HG03520 (cell line): Measurements from ENCODE around the gene ATP2A1.
"Not testable (repeated sequence)": the region's sequence is repeated elsewhere in the genome, so short reads cannot be mapped to it uniquely, and the experiment has no call there.

ENCODE experiments used
- ATAC-seq: cut with Tn5 transposase; IDR thresholded peaks from one replicate; pipeline ENCODE4 v1.9.1; 2021; ENCODE audit warnings: mild to moderate bottlenecking, moderate library complexity; ENCODE audit not compliant: unreplicated experiment

The ATP2A1 gene

DNA sequence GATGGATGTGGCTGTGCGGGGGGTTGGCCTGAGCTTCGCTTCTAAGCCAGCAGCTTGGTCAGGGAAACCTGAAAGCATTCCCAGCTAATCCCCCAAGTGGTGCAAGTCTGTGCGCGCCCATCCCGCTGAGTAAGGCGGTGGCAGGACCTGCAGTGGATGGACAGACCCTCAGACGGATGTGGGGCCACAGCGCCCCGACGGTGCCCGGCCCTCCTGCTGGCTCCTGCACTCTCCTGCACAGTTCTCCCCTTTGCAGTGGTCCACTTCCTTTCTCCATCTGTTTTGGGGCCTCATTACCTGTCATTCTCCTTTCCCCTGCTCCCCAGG is 2.3 kb downstream of the ATP2A1 start:
- ATAC-seq: no peak

- no peak for ATAC-seq
These were observed 2.7 kb downstream of the ATP2A1 start for GRCh38 chr16:28880955-28881354.

GRCh38 chr16:28881565-28881964 is 3.3 kb downstream of the ATP2A1 start:
- ATAC-seq: not testable (repeated sequence)

DNA sequence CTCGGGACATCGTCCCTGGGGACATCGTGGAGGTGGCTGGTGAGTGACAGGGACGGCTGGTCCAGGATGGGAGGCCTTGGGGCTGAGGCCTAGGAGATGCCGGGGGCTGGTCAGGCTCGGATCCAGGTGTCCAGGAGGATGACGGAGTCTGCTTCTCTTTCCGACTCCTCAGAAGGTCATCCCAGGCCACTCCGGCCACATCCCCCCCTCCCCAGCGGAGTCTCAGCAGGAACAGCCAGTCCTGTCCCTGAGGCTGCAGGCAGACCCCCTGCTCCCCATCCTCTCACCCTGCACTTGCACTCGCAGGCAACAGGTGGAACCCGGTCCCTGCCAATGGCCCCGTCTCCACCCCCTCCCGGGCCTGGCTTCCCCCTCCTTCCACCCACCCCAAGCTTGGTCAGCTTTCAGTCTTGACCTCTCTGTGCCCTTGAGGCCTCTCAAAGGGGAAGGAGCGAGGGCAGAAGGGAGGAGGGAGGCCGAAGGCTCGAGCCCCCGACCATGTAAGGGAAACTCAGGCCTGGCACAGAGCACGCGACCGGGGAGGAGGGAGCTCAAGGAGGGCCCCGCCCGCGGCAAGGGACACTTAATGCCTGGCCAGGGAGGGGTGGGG is 4.4 kb downstream of the ATP2A1 start:
- no peak for ATAC-seq

DNA sequence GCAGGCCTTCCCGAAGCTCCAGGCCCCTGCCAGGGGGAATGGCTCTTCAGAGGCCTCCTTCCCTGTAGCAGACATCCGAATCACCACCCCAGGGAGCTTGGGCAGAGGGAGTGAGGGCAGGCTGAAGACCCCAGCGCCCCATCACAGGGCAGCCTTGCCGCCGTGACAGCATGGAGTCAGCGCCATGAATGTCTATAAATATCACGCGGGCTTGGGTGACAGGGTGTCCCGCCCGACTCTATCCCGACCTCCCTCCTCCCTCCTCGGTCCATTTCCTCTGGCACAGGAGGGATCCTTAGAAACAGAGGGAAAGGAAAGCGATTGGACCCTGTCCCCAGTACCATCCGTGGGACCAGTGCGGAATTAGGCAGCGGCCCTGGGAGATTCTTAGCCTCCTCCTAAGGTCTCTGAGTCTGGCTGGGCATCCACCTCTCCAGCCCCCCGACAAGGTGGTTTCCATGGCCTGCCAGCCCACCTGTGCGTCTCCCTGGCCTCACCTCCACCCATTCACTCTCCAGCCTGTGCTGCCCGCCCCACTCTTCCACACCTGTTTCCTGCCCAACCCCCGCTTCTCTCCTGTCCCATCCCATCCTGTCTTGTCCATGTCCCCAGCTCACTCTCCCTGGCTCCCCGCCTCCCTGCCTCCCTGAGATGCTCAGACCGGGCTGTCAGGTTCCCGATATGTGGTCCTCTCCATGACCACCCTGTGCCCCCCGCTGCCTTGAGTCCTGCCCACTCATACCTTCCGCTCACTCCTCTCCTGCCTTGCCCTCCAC is 5.1 kb downstream of the ATP2A1 start:
- no peak for ATAC-seq

DNA sequence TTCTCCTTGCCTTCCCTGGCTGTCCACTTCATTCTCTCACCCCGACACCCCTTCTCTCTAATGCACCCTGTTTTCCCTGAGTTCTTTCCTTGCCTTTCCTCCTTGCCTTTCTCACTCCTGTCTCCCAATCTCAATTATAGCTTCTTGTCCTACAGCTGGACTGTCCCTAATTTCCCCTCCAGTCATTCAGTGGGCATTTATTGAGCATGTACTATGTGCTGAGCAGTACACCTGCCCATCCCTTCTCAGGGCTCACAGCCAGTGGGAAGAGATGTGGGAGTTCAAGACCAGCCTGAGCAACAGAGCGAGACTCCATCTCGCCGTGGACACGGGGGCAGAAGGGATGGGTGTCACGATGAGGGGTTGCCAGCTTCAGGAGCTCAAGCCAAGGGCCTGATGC is 5.8 kb downstream of the ATP2A1 start:
- no peak for ATAC-seq

GRCh38 chr16:28886945-28887344 is 8.7 kb downstream of the ATP2A1 start:
- no peak for ATAC-seq

DNA sequence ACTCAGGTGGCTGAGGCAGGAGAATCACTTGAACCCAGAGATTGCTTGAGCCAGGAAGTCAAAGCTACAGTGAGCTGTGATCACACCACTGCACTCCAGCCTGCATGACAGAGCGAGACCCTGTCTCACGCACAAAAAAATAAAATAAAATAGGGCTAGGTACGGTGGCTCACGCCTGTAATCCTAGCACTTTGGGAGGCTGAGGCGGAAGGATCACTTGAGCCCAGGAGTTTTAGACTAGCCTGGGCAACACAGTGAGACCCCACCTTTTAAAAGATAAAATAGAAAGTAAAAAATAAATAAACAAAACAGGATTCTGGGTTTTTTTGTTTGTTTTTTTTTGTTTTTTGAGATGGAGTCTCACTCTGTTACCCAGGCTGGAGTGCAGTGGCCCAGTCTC is 12.1 kb downstream of the ATP2A1 start:
- ATAC-seq: not testable (repeated sequence)

- no peak for ATAC-seq
These were observed 13.9 kb downstream of the ATP2A1 start for GRCh38 chr16:28891964-28892890.

DNA sequence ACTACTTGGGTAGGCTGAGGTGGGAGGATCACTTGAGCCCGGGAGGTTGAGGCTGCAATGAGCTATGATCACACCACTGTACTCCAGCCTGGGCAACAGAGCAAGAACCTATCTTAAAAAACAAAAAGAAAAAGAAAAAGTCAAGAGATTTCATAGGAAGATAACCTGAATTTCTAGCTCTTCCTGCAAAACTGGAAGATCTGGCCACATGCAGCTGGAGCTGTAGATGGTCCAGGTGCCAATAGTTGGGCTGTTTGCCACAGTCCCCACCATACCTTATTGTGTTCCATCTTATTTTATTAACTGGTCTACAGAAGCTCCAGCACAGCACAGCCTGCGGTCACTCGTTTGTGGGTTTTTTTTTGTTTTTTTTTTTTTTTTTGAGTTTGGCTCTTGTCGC is 15.0 kb downstream of the ATP2A1 start:
- no peak for ATAC-seq

GRCh38 chr16:28895609-28896008 is 17.3 kb downstream of the ATP2A1 start:
- ATAC-seq: no peak

- ATAC-seq: no peak
These were observed 19.5 kb downstream of the ATP2A1 start for GRCh38 chr16:28897826-28898225.

DNA sequence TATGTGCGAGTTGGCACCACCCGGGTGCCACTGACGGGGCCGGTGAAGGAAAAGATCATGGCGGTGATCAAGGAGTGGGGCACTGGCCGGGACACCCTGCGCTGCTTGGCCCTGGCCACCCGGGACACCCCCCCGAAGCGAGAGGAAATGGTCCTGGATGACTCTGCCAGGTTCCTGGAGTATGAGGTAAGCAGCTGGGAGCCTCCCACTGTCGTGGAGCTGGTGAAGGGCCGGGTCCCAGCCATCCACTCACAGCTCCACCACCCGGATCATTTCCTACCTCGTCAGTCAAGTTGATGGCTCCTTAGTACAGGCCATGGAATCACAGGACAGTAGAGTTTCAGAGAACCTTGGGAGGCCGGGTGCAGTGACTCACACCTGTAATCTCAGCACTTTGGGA is 20.0 kb downstream of the ATP2A1 start:
- ATAC-seq: no peak

DNA sequence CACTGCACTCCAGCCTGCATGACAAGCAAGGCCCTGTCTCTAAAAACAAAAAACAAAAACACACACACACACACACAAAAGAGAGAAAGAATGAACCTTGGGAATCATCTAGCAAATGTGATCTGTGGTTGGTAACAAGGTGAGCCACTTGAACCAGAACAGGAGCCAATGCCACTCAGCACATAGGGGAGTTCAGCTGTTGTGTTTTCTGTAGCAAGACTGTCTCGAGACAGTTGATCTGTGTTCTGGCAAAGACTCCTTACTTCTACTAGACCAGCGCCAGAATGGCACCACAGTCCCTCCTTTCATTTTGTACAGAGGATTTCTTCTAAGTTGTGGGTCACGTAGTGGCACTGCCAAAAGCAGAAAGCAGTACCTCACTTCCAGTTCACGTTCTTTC is 20.7 kb downstream of the ATP2A1 start:
- no peak for ATAC-seq

GRCh38 chr16:28899882-28900590 is 21.7 kb downstream of the ATP2A1 start:
- ATAC-seq: no peak

DNA sequence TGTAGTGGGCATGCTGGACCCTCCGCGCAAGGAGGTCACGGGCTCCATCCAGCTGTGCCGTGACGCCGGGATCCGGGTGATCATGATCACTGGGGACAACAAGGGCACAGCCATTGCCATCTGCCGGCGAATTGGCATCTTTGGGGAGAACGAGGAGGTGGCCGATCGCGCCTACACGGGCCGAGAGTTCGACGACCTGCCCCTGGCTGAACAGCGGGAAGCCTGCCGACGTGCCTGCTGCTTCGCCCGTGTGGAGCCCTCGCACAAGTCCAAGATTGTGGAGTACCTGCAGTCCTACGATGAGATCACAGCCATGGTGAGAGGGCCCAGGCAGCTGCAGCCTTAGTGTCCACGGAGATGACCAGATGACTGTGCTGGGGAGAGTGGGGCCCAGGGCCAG is 22.3 kb downstream of the ATP2A1 start:
- no peak for ATAC-seq

GRCh38 chr16:28901862-28902261 is 23.6 kb downstream of the ATP2A1 start:
- no peak for ATAC-seq

GRCh38 chr16:28902909-28903308 is 24.6 kb downstream of the ATP2A1 start:
- no peak for ATAC-seq

DNA sequence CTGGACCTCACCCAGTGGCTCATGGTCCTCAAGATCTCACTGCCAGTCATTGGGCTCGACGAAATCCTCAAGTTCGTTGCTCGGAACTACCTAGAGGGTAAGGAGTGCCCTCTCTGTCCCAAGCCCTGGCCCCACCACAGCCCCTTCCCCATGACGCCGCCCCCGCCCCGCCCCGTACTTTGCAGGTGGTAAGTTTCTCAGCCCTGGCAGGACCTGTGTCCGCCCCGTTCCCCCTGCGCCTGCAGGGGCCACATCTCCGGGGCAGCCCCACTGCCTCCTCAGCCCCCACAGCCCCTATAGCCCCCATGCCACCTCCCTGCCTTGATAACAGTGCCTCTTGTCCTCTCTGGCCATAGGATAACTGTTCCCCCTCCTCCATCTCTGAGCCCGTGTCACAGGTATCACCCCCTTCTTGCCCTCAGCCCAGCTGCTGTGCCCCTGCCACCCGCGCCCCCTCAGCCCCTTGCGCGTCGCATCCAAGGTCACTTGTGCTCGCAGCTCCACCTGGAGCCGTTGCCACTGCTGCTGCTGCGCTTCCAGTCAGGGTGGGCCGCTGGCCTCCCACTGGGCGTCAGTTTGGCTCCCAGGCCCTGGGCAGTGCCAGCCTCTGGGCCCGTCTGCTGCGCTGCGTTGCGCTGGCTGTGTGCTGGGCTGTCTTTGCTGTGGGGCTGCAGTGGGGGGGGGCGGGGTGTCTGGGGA is 25.2 kb downstream of the ATP2A1 start:
- ATAC-seq: no peak

DNA sequence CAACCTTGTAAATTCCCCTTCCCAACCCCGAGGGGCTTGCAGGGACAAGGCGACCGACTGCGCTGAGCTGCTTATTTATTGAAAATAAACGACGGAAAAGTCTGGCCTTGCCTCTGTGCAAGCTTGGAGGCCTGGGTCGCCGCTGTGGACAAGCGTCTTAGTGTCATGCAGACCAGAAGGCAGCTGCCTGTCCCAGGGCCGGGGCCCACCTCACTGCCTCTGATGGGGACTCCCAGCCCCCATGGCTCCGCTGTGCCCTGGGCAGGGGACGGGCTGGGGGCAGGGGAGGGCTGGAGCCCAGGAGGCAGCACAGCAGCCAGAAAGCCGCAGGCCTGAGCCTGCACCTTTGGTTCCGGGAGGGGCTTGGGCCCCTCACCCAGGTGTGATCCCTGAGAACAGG is 26.1 kb downstream of the ATP2A1 start:
- no peak for ATAC-seq

DNA sequence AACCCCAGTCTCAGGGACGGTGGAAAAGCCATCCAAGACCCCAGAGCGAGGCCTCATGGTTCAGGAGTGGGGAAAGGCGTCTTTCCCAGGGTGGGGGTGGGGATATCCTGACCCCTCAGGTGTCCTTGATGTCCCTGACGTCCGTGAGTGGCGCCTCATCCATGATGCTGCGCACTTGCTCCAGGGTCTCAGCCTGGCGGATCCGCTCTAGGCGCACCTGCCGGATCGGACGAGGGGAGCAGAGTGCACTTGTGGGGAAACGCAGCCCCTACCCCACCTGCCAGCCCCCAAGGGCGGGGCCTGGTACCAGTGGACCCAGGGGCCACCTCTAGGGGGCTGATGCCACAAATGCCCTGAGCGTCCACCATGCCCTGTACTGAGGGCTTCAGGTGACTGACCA is 26.5 kb downstream of the ATP2A1 start:
- no peak for ATAC-seq
